Mesendoderm (in vitro differentiated cells): ENCODE data around the gene SP140.

ENCODE experiments used
- DNase-seq: peaks from one replicate; pipeline ENCODE4 v3.0.0; 2013
- H2AK5ac ChIP-seq: 2 replicates; pipeline ENCODE4 v1.6.1; 2013; ENCODE audit warnings: low read length, inconsistent platforms
- H2BK120ac ChIP-seq: 2 replicates; pipeline ENCODE4 v1.6.1; 2013; ENCODE audit warnings: low read depth, mild to moderate bottlenecking, low read length, moderate library complexity, mixed read lengths
- H2BK15ac ChIP-seq: replicated peaks from 2 replicates; pipeline ENCODE4 v1.6.1; 2013; ENCODE audit warnings: low read depth, mild to moderate bottlenecking, moderate library complexity
- H2BK5ac ChIP-seq: 2 replicates; pipeline ENCODE4 v1.6.1; 2013; ENCODE audit warnings: low read length, inconsistent platforms
- H3K18ac ChIP-seq: 2 replicates; pipeline ENCODE4 v1.6.1; 2013; ENCODE audit warnings: mild to moderate bottlenecking, low read length, mixed read lengths
- H3K23ac ChIP-seq: one replicate; pipeline ENCODE4 v1.6.1; 2013; ENCODE audit warnings: low read length
- H3K27ac ChIP-seq: 2 replicates; pipeline ENCODE4 v1.5.1; 2013; ENCODE audit warnings: low read depth, mild to moderate bottlenecking, inconsistent platforms, low read length, moderate library complexity
- H3K27me3 ChIP-seq: 2 replicates; pipeline ENCODE4 v1.6.1; 2013; ENCODE audit warnings: low read length, control low read depth, mild to moderate bottlenecking, inconsistent platforms; ENCODE audit not compliant: insufficient read depth, poor library complexity
- H3K36me3 ChIP-seq: 2 replicates; pipeline ENCODE4 v1.6.1; 2013; ENCODE audit warnings: low read length, inconsistent platforms; ENCODE audit not compliant: control insufficient read depth, insufficient read depth
- H3K4ac ChIP-seq: one replicate; pipeline ENCODE4 v1.6.1; 2013; ENCODE audit warnings: low read depth, mild to moderate bottlenecking, low read length, moderate library complexity
- H3K4me1 ChIP-seq: 2 replicates; pipeline ENCODE4 v1.6.1; 2013; ENCODE audit warnings: low read depth, low read length, inconsistent platforms; ENCODE audit not compliant: control insufficient read depth
- H3K4me2 ChIP-seq: 2 replicates; pipeline ENCODE4 v1.6.1; 2013; ENCODE audit warnings: low read length
- H3K4me3 ChIP-seq: 2 replicates; pipeline ENCODE4 v1.5.1; 2013; ENCODE audit warnings: mild to moderate bottlenecking, low read length
- H3K56ac ChIP-seq: one replicate; pipeline ENCODE4 v1.6.1; 2013; ENCODE audit warnings: low read length
- H3K79me1 ChIP-seq: 2 replicates; pipeline ENCODE4 v1.6.1; 2013; ENCODE audit warnings: low read length, inconsistent platforms
- H3K79me2 ChIP-seq: 2 replicates; pipeline ENCODE4 v1.6.1; 2013; ENCODE audit warnings: mild to moderate bottlenecking, low read length; ENCODE audit not compliant: control insufficient read depth, insufficient read depth
- H3K9ac ChIP-seq: 2 replicates; pipeline ENCODE4 v1.6.1; 2013; ENCODE audit warnings: low read length, inconsistent platforms
- H4K5ac ChIP-seq: one replicate; pipeline ENCODE4 v1.6.1; 2013; ENCODE audit warnings: low read length
- H4K8ac ChIP-seq: one replicate; pipeline ENCODE4 v1.6.1; 2013; ENCODE audit warnings: low read depth, mild to moderate bottlenecking, control low read depth, low read length, moderate library complexity
- WGBS: extraction: QIAGEN DNeasy Blood & Tissue Kit; methylation state at CpG from one replicate; pipeline ENCODE4 v1.1.7; 2013; ENCODE audit warnings: low lambda C conversion rate, missing lambda C conversion rate; ENCODE audit not compliant: insufficient coverage; ENCODE audit errors: extremely low coverage; 5-methylcytosine and 5-hydroxymethylcytosine counted together

Gene SP140

GRCh38 chr2:230208576-230208975 lies 17.0 kb upstream of the SP140 start:
- H3K4me3 ChIP-seq: no peak overlapping the region
- H2AK5ac ChIP-seq: no peak overlapping the region

GRCh38 chr2:230209422-230210051 lies 16.0 kb upstream of the SP140 start:
- Histone ChIP-seq H3K4me3 (no peak overlapping the region), H3K79me1 (no peaks in the 10 kb centered on the region), H3K4ac (no peak overlapping the region), H4K8ac (no peak overlapping the region), H3K4me2 (no peak overlapping the region), H3K23ac (no peak overlapping the region), H3K36me3 (no peaks in the 10 kb centered on the region), H3K9ac (no peak overlapping the region), H2BK5ac (no peak overlapping the region), H2BK120ac (no peak overlapping the region), H3K18ac (no peak overlapping the region), H3K27ac (no peak overlapping the region), H3K79me2 (no peaks in the 10 kb centered on the region), H3K27me3 (no peaks in the 10 kb centered on the region), H4K5ac (no peak overlapping the region), H3K4me1 (no peaks in the 10 kb centered on the region), H2BK15ac (no peak overlapping the region), H2AK5ac (no peak overlapping the region), H3K56ac (no peak overlapping the region)
- no CpG with 5 or more reads among the region's 1 CpG for WGBS
- DNase-seq: no peak

More at GRCh38 chr2:230208576-230208975, 17.0 kb upstream of the SP140 start:
- Histone ChIP-seq H3K56ac (no peak overlapping the region), H2BK5ac (no peak overlapping the region), H2BK15ac (no peak overlapping the region), H4K8ac (no peak overlapping the region), H3K36me3 (no peaks in the 10 kb centered on the region), H4K5ac (no peak overlapping the region), H3K4me1 (no peaks in the 10 kb centered on the region), H3K79me2 (no peaks in the 10 kb centered on the region), H3K4me2 (no peak overlapping the region), H3K79me1 (no peaks in the 10 kb centered on the region), H3K4ac (no peak overlapping the region), H3K27me3 (no peaks in the 10 kb centered on the region), H3K27ac (no peak overlapping the region), H2BK120ac (no peak overlapping the region), H3K18ac (no peak overlapping the region), H3K9ac (no peak overlapping the region), H3K23ac (no peak overlapping the region)
- no peak for DNase-seq

GRCh38 chr2:230216489-230216888 lies 9.0 kb upstream of the SP140 start:
- Histone ChIP-seq H3K56ac (no peak overlapping the region), H3K4me1 (no peaks in the 10 kb centered on the region), H2BK15ac (no peak overlapping the region), H3K9ac (no peak overlapping the region), H4K8ac (no peak overlapping the region), H2BK120ac (no peak overlapping the region), H3K4me3 (no peak overlapping the region), H3K36me3 (no peaks in the 10 kb centered on the region), H3K27me3 (no peaks in the 10 kb centered on the region), H3K23ac (no peak overlapping the region), H3K4ac (no peak overlapping the region), H3K79me1 (no peaks in the 10 kb centered on the region), H2BK5ac (no peak overlapping the region), H4K5ac (no peak overlapping the region), H3K79me2 (no peaks in the 10 kb centered on the region), H3K4me2 (no peak overlapping the region), H3K18ac (no peak overlapping the region), H2AK5ac (no peak overlapping the region), H3K27ac (no peak overlapping the region)
- no peak for DNase-seq
- WGBS: no CpG with 5 or more reads among the region's 1 CpG

- H3K27ac ChIP-seq: no peak overlapping the region
- H2AK5ac ChIP-seq: no peak overlapping the region
- no peaks in the 10 kb centered on the region for H3K27me3 ChIP-seq
- H2BK5ac ChIP-seq: no peak overlapping the region
- no peak overlapping the region for H4K8ac ChIP-seq
- no CpG with 5 or more reads among the region's 3 CpGs for WGBS
- no peak overlapping the region for H3K56ac ChIP-seq
- no peak overlapping the region for H4K5ac ChIP-seq
- no peak overlapping the region for H2BK120ac ChIP-seq
- no peaks in the 10 kb centered on the region for H3K79me1 ChIP-seq
- no peaks in the 10 kb centered on the region for H3K79me2 ChIP-seq
- DNase-seq: no peak
- no peak overlapping the region for H3K4ac ChIP-seq
- no peak overlapping the region for H3K23ac ChIP-seq
- no peaks in the 10 kb centered on the region for H3K36me3 ChIP-seq
- no peaks in the 10 kb centered on the region for H3K4me1 ChIP-seq
- H3K4me2 ChIP-seq: no peak overlapping the region
- no peak overlapping the region for H3K9ac ChIP-seq
- H3K4me3 ChIP-seq: no peak overlapping the region
- no peak overlapping the region for H3K18ac ChIP-seq
- H2BK15ac ChIP-seq: no peak overlapping the region
These were observed 8.1 kb upstream of the SP140 start for GRCh38 chr2:230217424-230217823.

GRCh38 chr2:230218421-230218820 lies 7.1 kb upstream of the SP140 start:
- Histone ChIP-seq H2BK5ac (no peak overlapping the region), H3K4me1 (no peaks in the 10 kb centered on the region), H3K79me2 (no peaks in the 10 kb centered on the region), H4K8ac (no peak overlapping the region), H3K79me1 (no peaks in the 10 kb centered on the region), H2AK5ac (no peak overlapping the region), H3K4me3 (no peak overlapping the region), H3K27me3 (no peaks in the 10 kb centered on the region), H2BK120ac (no peak overlapping the region), H3K4me2 (no peak overlapping the region), H3K18ac (no peak overlapping the region), H3K23ac (no peak overlapping the region), H3K36me3 (no peaks in the 10 kb centered on the region), H2BK15ac (no peak overlapping the region), H3K27ac (no peak overlapping the region), H4K5ac (no peak overlapping the region), H3K56ac (no peak overlapping the region), H3K4ac (no peak overlapping the region), H3K9ac (no peak overlapping the region)
- DNase-seq: no peak
- no CpG with 5 or more reads among the region's 2 CpGs for WGBS
